ENCODE data around the gene ARAF. TPM values are rescaled to one million over a fixed set of nuclear protein-coding genes. Genes with fewer than 3 reads are reported as not detected.
A peak's percentile ranks its signal among the peaks of the same experiment; 100 is the strongest.
"Not testable (repeated sequence)": the region's sequence is repeated elsewhere in the genome, so short reads cannot be mapped to it uniquely, and the experiment has no call there.

Gene ARAF
- total RNA-seq: 7.4 and 12.9 TPM in 2 replicates

GRCh38 chrX:47560934-47561658 is at the start of gene ARAF:
TSS of gene ARAF (plus strand) at chrX:47561205. CDS start at chrX:47562968, 1,763 bp downstream.
- DNase-seq (ENCODE audit: low read depth in 2 of 2): peak; percentile 99

- DNase-seq (ENCODE audit: low read depth in 2 of 2): not testable (repeated sequence)
These were observed 48.6 kb upstream of the ARAF start for GRCh38 chrX:47512383-47512782.

GRCh38 chrX:47513034-47513965 is 47.7 kb upstream of the ARAF start:
- DNase-seq (ENCODE audit: low read depth in 2 of 2): not testable (repeated sequence)

GRCh38 chrX:47514533-47515235 is 46.3 kb upstream of the ARAF start:
- DNase-seq (ENCODE audit: low read depth in 2 of 2): peak in 1 of 2 donors; percentile 20

GRCh38 chrX:47515941-47516665 is 44.9 kb upstream of the ARAF start:
- DNase-seq (ENCODE audit: low read depth in 2 of 2): peak; percentile 24 to 29

GRCh38 chrX:47518144-47518543 is 42.9 kb upstream of the ARAF start:
- DNase-seq (ENCODE audit: low read depth in 2 of 2): peak; percentile 10 to 33

GRCh38 chrX:47523297-47523696 is 37.7 kb upstream of the ARAF start:
- peak; percentile 68 to 78 for DNase-seq (ENCODE audit: low read depth in 2 of 2)

- no peak for DNase-seq (ENCODE audit: low read depth in 2 of 2)
These were observed 37.3 kb upstream of the ARAF start for GRCh38 chrX:47523713-47524166.

GRCh38 chrX:47529548-47529947 is 31.5 kb upstream of the ARAF start:
- no peak for DNase-seq (ENCODE audit: low read depth in 2 of 2)

- DNase-seq (ENCODE audit: low read depth in 2 of 2): no peak
These were observed 31.0 kb upstream of the ARAF start for GRCh38 chrX:47530049-47530448.

- peak; percentile 11 to 48 for DNase-seq (ENCODE audit: low read depth in 2 of 2)
These were observed 21.1 kb upstream of the ARAF start for GRCh38 chrX:47539860-47540259.

- peak; percentile 92 to 93 for DNase-seq (ENCODE audit: low read depth in 2 of 2)
These were observed 20.1 kb upstream of the ARAF start for GRCh38 chrX:47540754-47541538.

- DNase-seq (ENCODE audit: low read depth in 2 of 2): no peak
These were observed 17.5 kb upstream of the ARAF start for GRCh38 chrX:47543496-47543895.

GRCh38 chrX:47556045-47556623 is 4.9 kb upstream of the ARAF start:
- peak; percentile 93 to 94 for DNase-seq (ENCODE audit: low read depth in 2 of 2)

GRCh38 chrX:47558436-47558835 is 2.6 kb upstream of the ARAF start:
- no peak for DNase-seq (ENCODE audit: low read depth in 2 of 2)

- no peak for DNase-seq (ENCODE audit: low read depth in 2 of 2)
These were observed 649 bp upstream of the ARAF start for GRCh38 chrX:47560179-47560933.

- no peak for DNase-seq (ENCODE audit: low read depth in 2 of 2)
These were observed 700 bp downstream of the ARAF start for GRCh38 chrX:47561659-47562151.

- peak; percentile 42 to 44 for DNase-seq (ENCODE audit: low read depth in 2 of 2)
These were observed 1.7 kb downstream of the ARAF start for GRCh38 chrX:47562615-47563243.
